GM12878 (cell line): ENCODE data around the gene TESMIN.

Source experiments
- ATF7 ChIP-seq: fragments of 450-650 bp; IDR thresholded peaks from 2 replicates; pipeline ENCODE4 v1.6.1; 2016; ENCODE audit warnings: low read depth, mild to moderate bottlenecking
- DPF2 ChIP-seq: fragments of 450-650 bp; IDR thresholded peaks from 2 replicates; pipeline ENCODE4 v1.6.1; 2017; ENCODE audit warnings: mild to moderate bottlenecking
- FOS ChIP-seq: IDR thresholded peaks from 3 replicates; pipeline ENCODE4 v1.6.1; 2011; ENCODE audit warnings: borderline replicate concordance; ENCODE audit not compliant: insufficient read length; ENCODE audit errors: extremely low read depth
- POLR2AphosphoS5 ChIP-seq: IDR thresholded peaks from 2 replicates; pipeline ENCODE4 v1.6.1; 2011; ENCODE audit warnings: mild to moderate bottlenecking, low read length, inconsistent platforms
- RBBP5 ChIP-seq: fragments of 200-600 bp; sonication (generic); conservative IDR thresholded peaks from 2 replicates; pipeline ENCODE4 v1.6.1; 2016
- TF ChIP-seq, protein P1 (sequence below), 3 experiments: IDR thresholded peaks in 2 of 3; conservative IDR thresholded peaks in 1 of 3; 2 replicates each; pipeline ENCODE4 v1.5.1; 2011; ENCODE audit warnings: low read depth in 3 of 3, low read length in 3 of 3, mild to moderate bottlenecking in 3 of 3, control low read depth in 2 of 3, moderate library complexity in 2 of 3, inconsistent platforms in 1 of 3, mixed read lengths in 1 of 3; ENCODE audit not compliant: control insufficient read depth in 2 of 3, insufficient read depth in 1 of 3; ENCODE audit errors: extremely low read depth in 1 of 3
- TF ChIP-seq, protein P2 (sequence below): fragments of 450-650 bp; IDR thresholded peaks from 2 replicates; pipeline ENCODE4 v1.6.1; 2017; ENCODE audit warnings: mild to moderate bottlenecking
- TF ChIP-seq, protein P3 (sequence below): IDR thresholded peaks from 2 replicates; pipeline ENCODE4 v1.6.1; 2012; ENCODE audit warnings: low read length, inconsistent platforms

DNA sequence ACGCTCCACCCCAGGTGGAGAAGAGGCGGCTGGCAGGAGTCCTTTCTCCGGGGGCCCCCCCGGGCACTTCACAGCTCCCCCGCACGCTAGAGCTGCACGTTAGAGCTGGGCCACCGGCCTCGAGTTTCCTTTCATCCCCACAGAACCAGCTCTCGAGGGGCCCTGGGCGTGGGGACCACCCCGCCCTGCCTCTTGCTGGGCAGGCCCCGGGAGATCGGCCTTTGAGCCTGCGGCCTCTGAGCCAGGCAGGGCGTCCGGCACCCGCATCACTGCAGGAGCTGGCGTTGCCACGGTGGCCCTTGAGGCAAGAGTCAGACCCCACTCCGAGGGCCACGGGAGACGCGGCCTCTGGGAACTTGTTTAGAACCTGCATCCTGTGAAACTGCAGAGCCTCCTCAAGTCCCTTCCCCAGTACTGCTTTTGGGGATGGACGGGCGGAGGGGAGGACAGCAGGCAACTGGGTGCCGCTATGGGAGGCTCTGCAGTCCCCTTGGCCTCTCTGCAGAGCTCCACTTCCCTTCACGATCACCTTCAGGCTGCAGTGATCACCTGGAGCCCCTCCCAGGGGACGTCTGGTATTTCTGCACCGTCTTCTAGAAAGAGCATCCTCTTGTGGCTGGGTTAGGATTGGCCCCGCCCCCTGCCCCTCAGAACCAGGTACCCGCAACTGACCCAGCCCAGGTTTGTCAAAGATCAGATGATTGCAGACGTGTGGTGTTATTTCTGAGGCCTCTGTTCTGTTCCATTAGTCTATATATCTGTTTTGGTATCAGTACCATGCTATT is 80.9 kb downstream of the TESMIN start:
- TF ChIP-seq, protein P1, sequence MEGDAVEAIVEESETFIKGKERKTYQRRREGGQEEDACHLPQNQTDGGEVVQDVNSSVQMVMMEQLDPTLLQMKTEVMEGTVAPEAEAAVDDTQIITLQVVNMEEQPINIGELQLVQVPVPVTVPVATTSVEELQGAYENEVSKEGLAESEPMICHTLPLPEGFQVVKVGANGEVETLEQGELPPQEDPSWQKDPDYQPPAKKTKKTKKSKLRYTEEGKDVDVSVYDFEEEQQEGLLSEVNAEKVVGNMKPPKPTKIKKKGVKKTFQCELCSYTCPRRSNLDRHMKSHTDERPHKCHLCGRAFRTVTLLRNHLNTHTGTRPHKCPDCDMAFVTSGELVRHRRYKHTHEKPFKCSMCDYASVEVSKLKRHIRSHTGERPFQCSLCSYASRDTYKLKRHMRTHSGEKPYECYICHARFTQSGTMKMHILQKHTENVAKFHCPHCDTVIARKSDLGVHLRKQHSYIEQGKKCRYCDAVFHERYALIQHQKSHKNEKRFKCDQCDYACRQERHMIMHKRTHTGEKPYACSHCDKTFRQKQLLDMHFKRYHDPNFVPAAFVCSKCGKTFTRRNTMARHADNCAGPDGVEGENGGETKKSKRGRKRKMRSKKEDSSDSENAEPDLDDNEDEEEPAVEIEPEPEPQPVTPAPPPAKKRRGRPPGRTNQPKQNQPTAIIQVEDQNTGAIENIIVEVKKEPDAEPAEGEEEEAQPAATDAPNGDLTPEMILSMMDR (IDR thresholded peaks at IDR 0.05 in 2 of 3, conservative IDR thresholded peaks at IDR 0.05 in 1 of 3; ENCODE audit: control insufficient read depth in 2 of 3, extremely low read depth in 1 of 3, insufficient read depth in 1 of 3, low read depth in 3 of 3, low read length in 3 of 3), result no peak
- no peak for TF ChIP-seq RBBP5
- no peak for TF ChIP-seq FOS
- no peak for TF ChIP-seq DPF2
- no peak for TF ChIP-seq ATF7
- TF ChIP-seq, protein P2, sequence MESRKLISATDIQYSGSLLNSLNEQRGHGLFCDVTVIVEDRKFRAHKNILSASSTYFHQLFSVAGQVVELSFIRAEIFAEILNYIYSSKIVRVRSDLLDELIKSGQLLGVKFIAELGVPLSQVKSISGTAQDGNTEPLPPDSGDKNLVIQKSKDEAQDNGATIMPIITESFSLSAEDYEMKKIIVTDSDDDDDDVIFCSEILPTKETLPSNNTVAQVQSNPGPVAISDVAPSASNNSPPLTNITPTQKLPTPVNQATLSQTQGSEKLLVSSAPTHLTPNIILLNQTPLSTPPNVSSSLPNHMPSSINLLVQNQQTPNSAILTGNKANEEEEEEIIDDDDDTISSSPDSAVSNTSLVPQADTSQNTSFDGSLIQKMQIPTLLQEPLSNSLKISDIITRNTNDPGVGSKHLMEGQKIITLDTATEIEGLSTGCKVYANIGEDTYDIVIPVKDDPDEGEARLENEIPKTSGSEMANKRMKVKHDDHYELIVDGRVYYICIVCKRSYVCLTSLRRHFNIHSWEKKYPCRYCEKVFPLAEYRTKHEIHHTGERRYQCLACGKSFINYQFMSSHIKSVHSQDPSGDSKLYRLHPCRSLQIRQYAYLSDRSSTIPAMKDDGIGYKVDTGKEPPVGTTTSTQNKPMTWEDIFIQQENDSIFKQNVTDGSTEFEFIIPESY, result no peak
- TF ChIP-seq POLR2AphosphoS5, result no peak
- TF ChIP-seq, protein P3, sequence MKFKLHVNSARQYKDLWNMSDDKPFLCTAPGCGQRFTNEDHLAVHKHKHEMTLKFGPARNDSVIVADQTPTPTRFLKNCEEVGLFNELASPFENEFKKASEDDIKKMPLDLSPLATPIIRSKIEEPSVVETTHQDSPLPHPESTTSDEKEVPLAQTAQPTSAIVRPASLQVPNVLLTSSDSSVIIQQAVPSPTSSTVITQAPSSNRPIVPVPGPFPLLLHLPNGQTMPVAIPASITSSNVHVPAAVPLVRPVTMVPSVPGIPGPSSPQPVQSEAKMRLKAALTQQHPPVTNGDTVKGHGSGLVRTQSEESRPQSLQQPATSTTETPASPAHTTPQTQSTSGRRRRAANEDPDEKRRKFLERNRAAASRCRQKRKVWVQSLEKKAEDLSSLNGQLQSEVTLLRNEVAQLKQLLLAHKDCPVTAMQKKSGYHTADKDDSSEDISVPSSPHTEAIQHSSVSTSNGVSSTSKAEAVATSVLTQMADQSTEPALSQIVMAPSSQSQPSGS, result no peak
